Neural progenitor cell (in vitro differentiated cells): ENCODE measurements around the gene FAM118A. TPM values are rescaled to one million over a fixed set of nuclear protein-coding genes. Genes with fewer than 3 reads are reported as not detected.

Source experiments
- DNase-seq: peaks from one replicate; pipeline ENCODE4 v3.0.0-alpha.2; 2016; ENCODE audit warnings: low spot score
- H2AFZ ChIP-seq: fragments of 200-600 bp; sonication (generic); replicated peaks from 2 replicates; pipeline ENCODE4 v1.6.1; 2016; ENCODE audit warnings: antibody characterized with exemption
- H3F3A ChIP-seq: fragments of 200-600 bp; sonication (generic); 2 replicates; pipeline ENCODE4 v1.6.1; 2016; ENCODE audit warnings: antibody characterized with exemption, low read depth
- H3K27ac ChIP-seq: fragments of 200-600 bp; sonication (generic); 2 replicates; pipeline ENCODE4 v1.5.1; 2016; ENCODE audit warnings: mild to moderate bottlenecking
- H3K27me3 ChIP-seq: fragments of 200-600 bp; sonication (generic); 2 replicates; pipeline ENCODE4 v1.6.1; 2016; ENCODE audit warnings: mild to moderate bottlenecking, moderate library complexity
- H3K36me3 ChIP-seq: fragments of 200-600 bp; sonication (generic); 2 replicates; pipeline ENCODE4 v1.5.1; 2016
- H3K4me1 ChIP-seq: fragments of 200-600 bp; sonication (generic); 2 replicates; pipeline ENCODE4 v1.6.1; 2016; ENCODE audit warnings: mixed run types
- H3K4me2 ChIP-seq: fragments of 200-600 bp; sonication (generic); 2 replicates; pipeline ENCODE4 v1.6.1; 2016
- H3K4me3 ChIP-seq: fragments of 200-600 bp; sonication (generic); 2 replicates; pipeline ENCODE4 v1.5.1; 2016
- H3K79me2 ChIP-seq: fragments of 200-600 bp; sonication (generic); 2 replicates; pipeline ENCODE4 v1.6.1; 2016; ENCODE audit warnings: low read depth
- H3K9ac ChIP-seq: fragments of 200-600 bp; sonication (generic); 2 replicates; pipeline ENCODE4 v1.6.1; 2016
- H3K9me3 ChIP-seq: fragments of 200-600 bp; sonication (generic); 2 replicates; pipeline ENCODE4 v1.5.1; 2016; ENCODE audit warnings: low read depth
- H4K20me1 ChIP-seq: fragments of 200-600 bp; sonication (generic); 2 replicates; pipeline ENCODE4 v1.6.1; 2016; ENCODE audit warnings: low read depth
- H3K27ac Mint-ChIP-seq: 3 replicates; pipeline ENCODE4 v1.8.0; 2021; ENCODE audit warnings: mixed read lengths
- H3K27me3 Mint-ChIP-seq: 2 replicates; pipeline ENCODE4 v1.8.0; 2022; ENCODE audit warnings: low read depth, mild to moderate bottlenecking, inconsistent platforms, moderate library complexity, mixed read lengths; ENCODE audit not compliant: insufficient read depth
- H3K36me3 Mint-ChIP-seq: 3 replicates; pipeline ENCODE4 v1.8.0; 2021; ENCODE audit warnings: mixed read lengths
- H3K4me1 Mint-ChIP-seq: 3 replicates; pipeline ENCODE4 v1.8.0; 2021; ENCODE audit warnings: mixed read lengths
- H3K4me3 Mint-ChIP-seq: 3 replicates; pipeline ENCODE4 v1.8.0; 2021; ENCODE audit warnings: mild to moderate bottlenecking, moderate library complexity, mixed read lengths
- H3K9me3 Mint-ChIP-seq: 3 replicates; pipeline ENCODE4 v1.8.0; 2020; ENCODE audit warnings: mixed read lengths
- CTCF ChIP-seq: fragments of 200-600 bp; sonication (generic); IDR thresholded peaks from 2 replicates; pipeline ENCODE4 v1.5.1; 2017; ENCODE audit warnings: antibody characterized with exemption, mild to moderate bottlenecking
- EZH2 ChIP-seq: fragments of 200-600 bp; sonication (generic); IDR thresholded peaks from 2 replicates; pipeline ENCODE4 v1.6.1; 2017; ENCODE audit warnings: antibody characterized with exemption, mild to moderate bottlenecking, moderate library complexity
- EZH2phosphoT487 ChIP-seq: fragments of 200-600 bp; sonication (generic); IDR thresholded peaks from 2 replicates; pipeline ENCODE4 v1.6.1; 2017; ENCODE audit warnings: antibody characterized with exemption
- total RNA-seq: library from RNA; depleted of rRNA; stranded (reverse); fragments of >200 nt; gene quantifications from 2 replicates; pipeline ENCODE4 v1.2.3, GENCODE V29; 2015; ENCODE audit warnings: low replicate concordance

The FAM118A gene
- total RNA-seq, 1 donor from 2014 or later, result 75.1 TPM

- Histone ChIP-seq H3K27me3 (no peaks in the 10 kb centered on the region), H4K20me1 (no peaks in the 10 kb centered on the region), H3K4me1 (no peaks in the 10 kb centered on the region), H3K4me2 (no peak overlapping the region), H3K4me3 (no peak overlapping the region), H3K36me3 (no peaks in the 10 kb centered on the region), H2AFZ (no peak overlapping the region), H3K79me2 (no peaks in the 10 kb centered on the region), H3F3A (no peaks in the 10 kb centered on the region), H3K9me3 (no peaks in the 10 kb centered on the region), H3K9ac (no peak overlapping the region), H3K27ac (no peak overlapping the region)
- Mint-ChIP-seq H3K36me3 (peaks cover 22% of the 10 kb centered on the region), H3K9me3 (no peaks in the 10 kb centered on the region), H3K4me1 (peaks cover 17% of the 10 kb centered on the region), H3K27ac (no peak overlapping the region), H3K4me3 (no peak overlapping the region), H3K27me3 (peaks cover 2% of the 10 kb centered on the region)
- no peak for TF ChIP-seq CTCF
- TF ChIP-seq EZH2, result no peak
- TF ChIP-seq EZH2phosphoT487, result no peak
- DNase-seq, result no peak
These were observed 27.8 kb downstream of the FAM118A start for GRCh38 chr22:45337536-45337935.

DNA sequence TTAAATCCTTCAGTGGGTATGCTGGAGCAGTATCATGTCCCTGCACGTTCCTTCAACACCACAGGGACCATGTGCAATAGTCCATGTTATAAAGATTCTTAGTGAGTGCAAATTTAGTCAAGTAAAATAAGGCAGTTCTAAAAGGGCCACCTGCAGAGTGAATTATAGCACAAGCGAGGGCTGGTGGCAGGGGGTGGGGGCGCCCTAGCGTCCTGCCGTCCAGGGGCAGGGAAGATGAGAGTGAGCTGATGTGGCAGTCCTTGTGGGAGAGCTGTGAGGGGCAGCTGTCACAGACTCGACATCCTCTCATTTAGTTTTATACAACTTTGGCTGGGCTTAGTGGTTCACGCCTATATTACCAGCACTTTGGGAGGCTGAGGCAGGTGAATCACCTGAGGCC is 29.1 kb downstream of the FAM118A start:
- no peak for TF ChIP-seq EZH2phosphoT487
- TF ChIP-seq CTCF, result no peak
- no peak for TF ChIP-seq EZH2
- Mint-ChIP-seq H3K4me3 (no peak overlapping the region), H3K27ac (no peak overlapping the region), H3K27me3 (peaks cover 2% of the 10 kb centered on the region), H3K9me3 (no peaks in the 10 kb centered on the region), H3K36me3 (peaks cover 20% of the 10 kb centered on the region), H3K4me1 (peaks cover 17% of the 10 kb centered on the region)
- Histone ChIP-seq H3K36me3 (no peaks in the 10 kb centered on the region), H4K20me1 (no peaks in the 10 kb centered on the region), H3K4me3 (no peak overlapping the region), H2AFZ (no peak overlapping the region), H3K79me2 (no peaks in the 10 kb centered on the region), H3F3A (no peaks in the 10 kb centered on the region), H3K27ac (no peak overlapping the region), H3K4me1 (no peaks in the 10 kb centered on the region), H3K27me3 (no peaks in the 10 kb centered on the region), H3K4me2 (no peak overlapping the region), H3K9me3 (no peaks in the 10 kb centered on the region), H3K9ac (no peak overlapping the region)
- no peak for DNase-seq

DNA sequence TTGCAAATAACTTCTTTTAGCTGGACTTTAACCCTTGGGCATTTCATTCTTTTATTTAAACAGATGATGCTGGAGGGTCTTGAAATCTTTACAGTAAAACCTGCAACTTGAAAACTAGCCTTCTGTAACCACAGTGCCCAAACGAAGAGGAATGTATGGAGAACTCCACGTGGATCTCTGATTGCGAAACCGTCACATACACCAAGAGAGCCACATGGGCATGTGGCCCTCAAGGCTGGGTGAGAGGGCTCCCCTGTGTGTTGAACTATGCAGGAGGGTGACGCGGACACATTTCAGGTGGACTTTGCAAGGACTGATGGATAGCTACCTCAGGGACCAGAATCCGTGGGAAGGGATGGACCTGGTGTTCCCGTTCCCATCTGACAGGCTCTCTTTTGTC is 30.6 kb downstream of the FAM118A start:
- no peak overlapping the region for H3K27ac Mint-ChIP-seq
- no peak for DNase-seq
- H3K9me3 Mint-ChIP-seq, result no peaks in the 10 kb centered on the region
- no peaks in the 10 kb centered on the region for H3F3A ChIP-seq
- peaks cover 20% of the 10 kb centered on the region for H3K36me3 Mint-ChIP-seq
- no peak overlapping the region for H3K4me3 ChIP-seq
- H3K4me3 Mint-ChIP-seq, result no peak overlapping the region
- no peaks in the 10 kb centered on the region for H3K36me3 ChIP-seq
- no peak overlapping the region for H3K27ac ChIP-seq
- H3K4me2 ChIP-seq, result no peak overlapping the region
- H3K79me2 ChIP-seq, result no peaks in the 10 kb centered on the region
- H3K9me3 ChIP-seq, result no peaks in the 10 kb centered on the region
- H2AFZ ChIP-seq, result no peak overlapping the region
- H3K27me3 Mint-ChIP-seq, result peaks cover 2% of the 10 kb centered on the region
- no peaks in the 10 kb centered on the region for H3K4me1 ChIP-seq
- H3K4me1 Mint-ChIP-seq, result peaks cover 20% of the 10 kb centered on the region
- no peak overlapping the region for H3K9ac ChIP-seq
- H3K27me3 ChIP-seq, result no peaks in the 10 kb centered on the region
- H4K20me1 ChIP-seq, result no peaks in the 10 kb centered on the region
- no peak for TF ChIP-seq CTCF
- no peak for TF ChIP-seq EZH2
- TF ChIP-seq EZH2phosphoT487, result no peak

DNA sequence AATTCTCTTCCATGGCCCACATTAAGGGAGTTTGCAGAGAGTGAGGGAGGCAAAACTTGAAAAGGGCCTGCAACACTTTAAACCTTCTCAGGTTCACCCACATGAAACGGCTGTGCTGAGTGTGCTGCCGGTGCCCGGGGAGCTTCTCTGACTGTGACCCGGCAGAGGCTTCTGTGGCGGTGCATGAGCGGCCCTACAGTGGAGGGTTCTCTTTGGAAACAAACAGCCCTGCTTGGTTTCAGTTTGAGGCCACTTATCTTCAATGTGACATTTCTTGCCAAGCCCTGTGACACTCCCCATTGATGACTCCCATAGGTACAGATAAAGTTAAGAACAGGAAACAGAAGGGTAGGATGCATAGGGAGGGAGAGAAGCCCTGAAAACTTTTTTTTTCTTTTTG is 31.8 kb downstream of the FAM118A start:
- no peaks in the 10 kb centered on the region for H3K79me2 ChIP-seq
- no peak overlapping the region for H3K27ac ChIP-seq
- no peaks in the 10 kb centered on the region for H3F3A ChIP-seq
- no peaks in the 10 kb centered on the region for H3K36me3 ChIP-seq
- H3K4me1 ChIP-seq, result no peaks in the 10 kb centered on the region
- no peaks in the 10 kb centered on the region for H4K20me1 ChIP-seq
- peaks cover 1% of the 10 kb centered on the region for H3K27me3 Mint-ChIP-seq
- no peak overlapping the region for H3K9ac ChIP-seq
- no peaks in the 10 kb centered on the region for H3K27me3 ChIP-seq
- H3K4me3 Mint-ChIP-seq, result no peak overlapping the region
- H3K27ac Mint-ChIP-seq, result no peak overlapping the region
- peaks cover 21% of the 10 kb centered on the region for H3K36me3 Mint-ChIP-seq
- H3K4me1 Mint-ChIP-seq, result peaks cover 13% of the 10 kb centered on the region
- no peaks in the 10 kb centered on the region for H3K9me3 Mint-ChIP-seq
- no peaks in the 10 kb centered on the region for H3K9me3 ChIP-seq
- TF ChIP-seq CTCF, result no peak
- no peak for TF ChIP-seq EZH2phosphoT487
- TF ChIP-seq EZH2, result no peak
- DNase-seq, result no peak
- H3K4me2 ChIP-seq, result no peak overlapping the region
- H3K4me3 ChIP-seq, result no peak overlapping the region
- H2AFZ ChIP-seq, result no peak overlapping the region
